Heart right ventricle (tissue), 16 donors: ENCODE data around the gene KANSL1. TPM values are rescaled to one million over a fixed set of nuclear protein-coding genes. Genes with fewer than 3 reads are reported as not detected.

Experiments
- ATAC-seq, 8 donors: fragments of 200-7000 bp; cut with Tn5 transposase; one replicate each; pipeline ENCODE4 v1.9.1; 2020; ENCODE audit warnings: mild to moderate bottlenecking in 8 of 8, moderate library complexity in 8 of 8, moderate number of reproducible peaks in 1 of 8
- DNase-seq, 2 donors: peaks; one replicate each; pipeline ENCODE4 v3.0.0-alpha.2; 2020
- H3K27ac ChIP-seq, 10 donors: fragments of 200-600 bp; sonication (generic) in 2 of 10; one replicate each; pipeline versions ENCODE4 v1.5.0 to v1.8.0; 2020 to 2022; ENCODE audit warnings: mild to moderate bottlenecking in 3 of 10
- H3K27me3 ChIP-seq, 7 donors: fragments of 200-600 bp; one replicate each; pipeline ENCODE4 v1.8.0; 2021 to 2022; ENCODE audit warnings: mild to moderate bottlenecking in 2 of 7
- H3K36me3 ChIP-seq, 9 donors: fragments of 200-600 bp; sonication (generic) in 1 of 9; one replicate each; pipeline versions ENCODE4 v1.5.0 to v1.8.0; 2020 to 2022; ENCODE audit warnings: mild to moderate bottlenecking in 2 of 9
- H3K4me1 ChIP-seq, 9 donors: fragments of 200-600 bp; sonication (generic) in 1 of 9; one replicate each; pipeline versions ENCODE4 v1.5.0 to v1.8.0; 2020 to 2022; ENCODE audit warnings: mild to moderate bottlenecking in 4 of 9
- H3K4me3 ChIP-seq, 10 donors: fragments of 200-600 bp; sonication (generic) in 2 of 10; one replicate each; pipeline versions ENCODE4 v1.5.0 to v1.8.0; 2020 to 2022; ENCODE audit warnings: mild to moderate bottlenecking in 7 of 10, moderate library complexity in 2 of 10
- H3K9me3 ChIP-seq, 11 donors: fragments of 200-600 bp in 10 of 11; sonication (generic) in 2 of 11; one replicate each; pipeline versions ENCODE4 v1.5.0 to v1.8.0; 2013 to 2022; ENCODE audit warnings: mild to moderate bottlenecking in 2 of 11, control low read depth in 1 of 11, moderate library complexity in 1 of 11
- WGBS, 2 donors: extraction: QIAGEN DNeasy Blood & Tissue Kit; methylation state at CpG; one replicate each; pipeline ENCODE4 v1.1.7; 2013; ENCODE audit warnings: inconsistent platforms in 1 of 2; 5-methylcytosine and 5-hydroxymethylcytosine counted together
- intact Hi-C, 10 donors: fragments of 100-400 bp; cut with DNase I; formaldehyde crosslinking; loops; one replicate each; pipeline versions ENCODE4 v1.11.1 to v1.14.2; 2022
- polyA plus RNA-seq, 2 donors: library from polyadenylated mRNA; stranded (reverse); fragments of 200-250 nt; gene quantifications; one replicate each; pipeline ENCODE4 v1.2.3, GENCODE V29; 2013
- total RNA-seq, 10 donors: library from RNA; stranded (reverse); fragmentation: NEBNext Ultra II Directional in 3 of 10; extraction: Animal tissue kit (Norgen Biotek cat#: 25700) in 3 of 10; gene quantifications; one replicate each; pipeline versions ENCODE4 v1.2.1 to v1.2.4, GENCODE V29; 2021 to 2023
- TF ChIP-seq, protein P1 (sequence below), 9 donors: fragments of 200-600 bp; sonication (generic) in 2 of 9; IDR thresholded peaks; one replicate each; pipeline versions ENCODE4 v1.5.0 to v1.8.0; 2021 to 2022; ENCODE audit warnings: antibody characterized with exemption in 9 of 9, mild to moderate bottlenecking in 5 of 9, moderate library complexity in 1 of 9
- donor health status: Arrhythmogenic right ventricular cardiomyopathy.
- donor health status: ischemic (EF 13 %, LVEDD 7.1; RV severe dilation, severe dysfunction).
- donor health status: healthy with polysubstance abuse.
- donor health status: DM: no; HTN: yes; CAD: no.
- donor health status: DM: no; HTN: no; CAD: no.
- donor health status: ischemic (EF 25% LVEDD 6.9; RV normal size, moderate dysfunction).
- donor health status: ischemic (EF 25% LVEDD 5.7; RV mildly dilated, moderate dysfunction).
- donor health status: healthy.
- donor health status: DM: yes; HTN: yes; CAD: no.
- donor health status: Ischemic cardiomyopathy.
- donor health status: ischemic (EF 35%, LVEDD 5.7; RV mildly dilated, moderate dysfunction).
- donor health status: nonischemic (EF 11% LVEDD 7.7; RV severe dilation, severe dysfunction).
- donor health status: DM: yes; HTN: yes; CAD: no.
- donor health status: PGD.
- donor health status: ischemic (EF 29% LVEDD 5.4; RV normal size, mild dysfunction).
- donor health status: nonischemic (EF 23%, LVEDD 6.1; RV moderate dilation, normal function).

KANSL1 gene
- total and polyA plus RNA-seq, 12 donors: 8.2 to 52.5 (median 41.1) TPM

DNA sequence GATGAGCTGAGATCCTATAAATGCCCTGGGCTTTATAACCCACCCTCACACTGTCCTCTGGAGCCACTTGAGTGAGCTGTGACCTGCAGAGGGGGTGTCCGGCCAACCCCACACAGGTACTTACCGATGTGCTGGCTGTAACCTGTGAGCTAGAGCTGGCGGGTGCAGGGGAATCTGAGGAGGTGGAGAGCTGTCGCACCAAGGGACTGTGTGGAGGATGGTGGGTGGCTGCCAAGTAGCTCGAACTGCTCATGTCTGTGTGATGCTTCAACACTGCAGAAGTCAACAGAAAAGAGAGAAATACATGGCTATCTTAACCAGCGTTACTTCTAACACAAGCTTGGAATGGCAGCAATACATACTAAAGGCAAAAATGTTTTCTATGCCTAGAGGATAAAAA is 154.8 kb downstream of the KANSL1 start:
- Histone ChIP-seq H3K9me3 (no peaks in the 10 kb centered on the region), H3K27me3 (no peaks in the 10 kb centered on the region), H3K4me1 (peaks cover 0 to 29% (median 10%) of the 10 kb centered on the region in 9 donors), H3K4me3 (no peak overlapping the region), H3K36me3 (peaks cover 0 to 99% (median 57%) of the 10 kb centered on the region in 9 donors), H3K27ac (peak overlapping the region in 1 of 10 donors; percentile 49)
- intact Hi-C loops: loop anchor here in 1 of 10 donors (5.0 kb wide), 1 partner anchor 159 kb away; no protein-coding TSS in a partner anchor
- DNase-seq (no peak), ATAC-seq (peak in 2 of 8 donors; percentile 5 to 46)
- TF ChIP-seq, protein P1, sequence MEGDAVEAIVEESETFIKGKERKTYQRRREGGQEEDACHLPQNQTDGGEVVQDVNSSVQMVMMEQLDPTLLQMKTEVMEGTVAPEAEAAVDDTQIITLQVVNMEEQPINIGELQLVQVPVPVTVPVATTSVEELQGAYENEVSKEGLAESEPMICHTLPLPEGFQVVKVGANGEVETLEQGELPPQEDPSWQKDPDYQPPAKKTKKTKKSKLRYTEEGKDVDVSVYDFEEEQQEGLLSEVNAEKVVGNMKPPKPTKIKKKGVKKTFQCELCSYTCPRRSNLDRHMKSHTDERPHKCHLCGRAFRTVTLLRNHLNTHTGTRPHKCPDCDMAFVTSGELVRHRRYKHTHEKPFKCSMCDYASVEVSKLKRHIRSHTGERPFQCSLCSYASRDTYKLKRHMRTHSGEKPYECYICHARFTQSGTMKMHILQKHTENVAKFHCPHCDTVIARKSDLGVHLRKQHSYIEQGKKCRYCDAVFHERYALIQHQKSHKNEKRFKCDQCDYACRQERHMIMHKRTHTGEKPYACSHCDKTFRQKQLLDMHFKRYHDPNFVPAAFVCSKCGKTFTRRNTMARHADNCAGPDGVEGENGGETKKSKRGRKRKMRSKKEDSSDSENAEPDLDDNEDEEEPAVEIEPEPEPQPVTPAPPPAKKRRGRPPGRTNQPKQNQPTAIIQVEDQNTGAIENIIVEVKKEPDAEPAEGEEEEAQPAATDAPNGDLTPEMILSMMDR (IDR thresholded peaks at IDR 0.05): no peak
- WGBS, 2 donors: 84 to 86% methylated on average over 6 of the region's 6 CpGs

DNA sequence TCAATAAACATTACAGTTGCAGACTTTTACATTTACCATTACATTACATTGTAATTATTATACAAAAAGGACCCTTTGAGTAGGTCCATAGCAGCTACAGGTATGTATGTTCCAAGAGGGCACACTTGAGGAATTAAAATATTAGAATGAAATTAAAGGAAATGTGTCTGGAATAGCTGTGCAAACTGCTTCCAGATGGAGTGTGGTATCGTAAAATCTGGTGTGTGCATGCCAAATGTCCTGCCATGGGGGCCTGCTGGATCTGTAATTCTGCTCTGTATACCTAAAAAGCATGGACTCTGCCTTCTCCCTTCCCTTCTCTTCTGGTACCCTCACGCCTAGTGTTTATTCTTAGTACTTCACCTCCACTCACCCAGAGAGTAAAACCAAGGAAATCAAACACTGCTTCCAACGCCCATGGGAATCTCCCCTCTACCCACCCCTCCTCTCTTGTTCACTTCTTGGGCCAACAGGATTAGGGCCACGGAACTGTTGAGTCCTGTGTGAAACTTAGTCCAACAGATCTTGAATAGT is 155.4 kb downstream of the KANSL1 start:
- TF ChIP-seq, protein P1 (IDR thresholded peaks at IDR 0.05): no peak
- intact Hi-C loops: loop anchor here in 1 of 10 donors (5.0 kb wide), 1 partner anchor 160 kb away; no protein-coding TSS in a partner anchor
- no peak for ATAC-seq
- H3K9me3 ChIP-seq: no peaks in the 10 kb centered on the region
- DNase-seq: no peak
- H3K27ac ChIP-seq: no peak overlapping the region
- H3K36me3 ChIP-seq: peaks cover 0 to 99% (median 63%) of the 10 kb centered on the region in 9 donors
- H3K27me3 ChIP-seq: no peaks in the 10 kb centered on the region
- H3K4me1 ChIP-seq: peaks cover 0 to 23% (median 10%) of the 10 kb centered on the region in 9 donors
- H3K4me3 ChIP-seq: no peak overlapping the region
- WGBS, 2 donors: 81 to 84% methylated on average over 4 of the region's 4 CpGs

DNA sequence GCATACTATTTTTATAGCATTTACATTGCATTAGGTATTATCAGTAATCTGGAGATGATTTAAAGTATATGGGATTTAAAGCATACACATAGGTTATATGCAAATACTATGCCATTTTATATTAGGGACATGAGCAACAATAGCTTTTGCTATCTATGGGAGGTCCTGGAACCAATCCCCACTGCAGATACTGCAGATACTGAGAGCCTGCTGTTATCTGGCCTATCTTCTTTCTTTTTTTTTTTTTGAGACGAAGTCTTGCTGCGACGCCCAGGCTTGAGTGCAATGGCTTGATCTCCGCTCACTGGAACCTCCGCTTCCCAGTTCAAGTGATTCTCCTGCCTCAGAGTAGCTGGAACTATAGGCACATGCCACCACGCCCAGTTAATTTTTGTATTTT is 156.7 kb downstream of the KANSL1 start:
- DNase-seq: no peak
- H3K27me3 ChIP-seq: no peaks in the 10 kb centered on the region
- intact Hi-C loops: loop anchor here in 1 of 10 donors (5.0 kb wide), 1 partner anchor 161 kb away; no protein-coding TSS in a partner anchor
- H3K4me1 ChIP-seq: peaks cover 0 to 23% (median 10%) of the 10 kb centered on the region in 9 donors
- no peak overlapping the region for H3K4me3 ChIP-seq
- ATAC-seq: no peak
- 94 to 95% methylated on average over 6 of the region's 6 CpGs for WGBS, 2 donors
- H3K9me3 ChIP-seq: no peaks in the 10 kb centered on the region
- H3K27ac ChIP-seq: no peak overlapping the region
- peaks cover 0 to 100% (median 69%) of the 10 kb centered on the region in 9 donors for H3K36me3 ChIP-seq
- TF ChIP-seq, protein P1 (IDR thresholded peaks at IDR 0.05): no peak

DNA sequence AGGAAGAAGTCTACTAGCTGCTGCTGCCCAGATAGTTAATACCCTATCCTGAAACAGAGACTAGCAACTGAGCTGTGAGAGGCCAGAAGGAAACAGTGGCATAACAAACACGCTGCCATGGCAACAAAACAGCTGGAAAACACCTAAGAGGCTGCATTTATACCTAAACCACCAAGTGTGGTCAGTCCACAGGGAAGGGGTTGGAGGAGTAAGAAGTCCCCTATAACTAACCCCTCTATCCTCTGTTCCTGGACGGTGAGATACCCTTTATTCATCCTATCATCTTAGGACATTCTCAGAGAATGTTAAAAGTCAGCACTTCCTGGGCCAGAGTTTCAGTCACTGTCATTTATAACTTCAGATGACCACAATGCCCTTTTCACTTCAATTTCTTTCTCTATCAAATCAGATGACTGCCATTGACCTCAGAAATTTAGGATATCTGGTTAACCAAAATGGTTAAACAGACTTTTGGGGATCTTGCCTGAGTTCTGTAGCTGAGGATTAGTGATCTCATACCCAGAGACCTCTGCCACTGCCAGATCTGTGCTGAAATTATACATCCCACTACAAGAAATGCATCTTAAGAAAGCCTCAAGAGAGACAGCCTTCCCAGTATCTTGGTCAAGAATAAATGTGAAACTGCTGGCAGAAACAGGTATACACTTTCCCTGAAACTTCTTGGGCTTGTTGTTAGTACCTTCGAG is 158.0 kb downstream of the KANSL1 start:
- TF ChIP-seq, protein P1 (IDR thresholded peaks at IDR 0.05): no peak
- 74 to 78% methylated on average over 3 of the region's 3 CpGs for WGBS, 2 donors

More for the DNA sequence above, 158.0 kb downstream of the KANSL1 start:
- Histone ChIP-seq H3K27ac (no peak overlapping the region), H3K4me1 (peaks cover 0 to 21% (median 10%) of the 10 kb centered on the region in 9 donors), H3K27me3 (no peaks in the 10 kb centered on the region), H3K9me3 (no peaks in the 10 kb centered on the region), H3K36me3 (peaks cover 0 to 100% (median 81%) of the 10 kb centered on the region in 9 donors), H3K4me3 (no peak overlapping the region)
- intact Hi-C loops: loop anchor here in 1 of 10 donors (5.0 kb wide), 1 partner anchor 162 kb away; no protein-coding TSS in a partner anchor
- no peak for ATAC-seq
- no peak for DNase-seq
